SH-SY5Y (cell line): ENCODE data around the gene TMEM123.

Experiments
- GATA2 ChIP-seq: IDR thresholded peaks from 2 replicates; pipeline ENCODE4 v1.6.1; 2011; ENCODE audit warnings: mild to moderate bottlenecking, low read depth, low read length
- GATA3 ChIP-seq: IDR thresholded peaks from 2 replicates; pipeline ENCODE4 v1.6.1; 2011; ENCODE audit warnings: low read depth, mild to moderate bottlenecking, low read length, moderate library complexity

- TF ChIP-seq GATA2 (no peak), GATA3 (no peak)
Measured at GRCh38 chr11:102491969-102492368, 39.4 kb upstream of the TMEM123 start.
